Activated naive CD4-positive, alpha-beta T cell treated with Interleukin-2 at 50 U/mL for 16 hours (primary cell): ENCODE measurements around the gene PRMT6.
"Not testable (repeated sequence)": the region's sequence is repeated elsewhere in the genome, so short reads cannot be mapped to it uniquely, and the experiment has no call there.

Experiments
- DNase-seq: peaks from one replicate; pipeline ENCODE4 v3.0.0-alpha.2; 2020

The PRMT6 gene

DNA sequence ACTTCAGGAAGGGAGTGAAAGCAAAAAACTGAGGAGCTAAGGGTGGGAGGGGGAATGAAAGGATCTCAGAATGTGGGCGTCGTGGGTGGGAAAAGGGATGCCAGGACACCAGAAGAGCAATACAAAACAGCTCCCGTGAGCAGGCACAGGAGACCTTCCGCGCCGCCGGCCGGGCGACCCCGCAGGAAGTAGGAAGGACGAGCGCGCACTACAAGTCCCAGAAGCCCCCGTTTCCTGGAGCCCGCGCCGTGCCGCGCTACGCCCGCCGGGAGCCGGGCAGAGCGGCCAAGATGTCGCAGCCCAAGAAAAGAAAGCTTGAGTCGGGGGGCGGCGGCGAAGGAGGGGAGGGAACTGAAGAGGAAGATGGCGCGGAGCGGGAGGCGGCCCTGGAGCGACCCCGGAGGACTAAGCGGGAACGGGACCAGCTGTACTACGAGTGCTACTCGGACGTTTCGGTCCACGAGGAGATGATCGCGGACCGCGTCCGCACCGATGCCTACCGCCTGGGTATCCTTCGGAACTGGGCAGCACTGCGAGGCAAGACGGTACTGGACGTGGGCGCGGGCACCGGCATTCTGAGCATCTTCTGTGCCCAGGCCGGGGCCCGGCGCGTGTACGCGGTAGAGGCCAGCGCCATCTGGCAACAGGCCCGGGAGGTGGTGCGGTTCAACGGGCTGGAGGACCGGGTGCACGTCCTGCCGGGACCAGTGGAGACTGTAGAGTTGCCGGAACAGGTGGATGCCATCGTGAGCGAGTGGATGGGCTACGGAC is at the start of gene PRMT6:
Gene PRMT6 (plus strand): TSS at position 249 of the 771 bp plus-strand sequence. CDS start 42 bp downstream, at position 291.
- DNase-seq = peak; percentile 81

DNA sequence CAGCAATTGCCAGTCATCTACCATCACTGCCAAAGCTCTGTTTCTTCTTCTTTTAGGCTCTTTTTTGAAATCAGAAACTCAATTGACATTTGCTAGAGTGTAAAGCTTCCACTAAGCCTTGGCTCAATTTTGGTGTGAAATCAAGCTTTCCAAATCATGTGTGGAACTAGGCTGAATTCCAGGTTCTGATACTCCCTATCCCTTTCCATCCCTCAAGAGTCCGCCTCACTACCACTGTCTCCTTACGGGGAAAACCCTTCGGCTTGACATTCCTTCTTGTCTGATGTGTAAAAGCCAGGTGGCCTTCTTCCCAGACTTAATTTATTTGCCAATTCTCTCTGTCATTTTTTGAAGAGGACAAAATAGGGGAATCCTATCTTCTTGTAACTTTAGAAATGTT is 47.2 kb upstream of the PRMT6 start:
- no peak for DNase-seq

DNA sequence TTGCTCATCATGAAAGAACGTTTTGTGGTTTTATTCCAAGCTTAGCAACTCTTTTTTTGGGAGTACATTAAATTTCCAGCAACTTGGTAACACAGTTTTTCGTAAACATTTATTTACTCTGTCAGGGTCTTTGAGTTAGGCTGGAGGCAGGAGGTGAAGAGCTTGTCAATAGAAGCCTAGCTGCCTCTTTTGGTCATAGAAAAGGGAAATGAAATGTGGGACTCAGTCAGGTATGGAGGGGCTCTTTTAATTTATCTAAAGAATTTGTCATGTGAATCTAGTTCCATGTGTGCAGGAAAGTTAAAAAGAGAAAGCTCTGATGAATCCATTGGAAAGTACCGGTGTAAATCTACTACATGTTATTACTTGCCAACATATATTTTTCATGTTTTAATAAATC is 45.9 kb upstream of the PRMT6 start:
- DNase-seq = no peak

DNA sequence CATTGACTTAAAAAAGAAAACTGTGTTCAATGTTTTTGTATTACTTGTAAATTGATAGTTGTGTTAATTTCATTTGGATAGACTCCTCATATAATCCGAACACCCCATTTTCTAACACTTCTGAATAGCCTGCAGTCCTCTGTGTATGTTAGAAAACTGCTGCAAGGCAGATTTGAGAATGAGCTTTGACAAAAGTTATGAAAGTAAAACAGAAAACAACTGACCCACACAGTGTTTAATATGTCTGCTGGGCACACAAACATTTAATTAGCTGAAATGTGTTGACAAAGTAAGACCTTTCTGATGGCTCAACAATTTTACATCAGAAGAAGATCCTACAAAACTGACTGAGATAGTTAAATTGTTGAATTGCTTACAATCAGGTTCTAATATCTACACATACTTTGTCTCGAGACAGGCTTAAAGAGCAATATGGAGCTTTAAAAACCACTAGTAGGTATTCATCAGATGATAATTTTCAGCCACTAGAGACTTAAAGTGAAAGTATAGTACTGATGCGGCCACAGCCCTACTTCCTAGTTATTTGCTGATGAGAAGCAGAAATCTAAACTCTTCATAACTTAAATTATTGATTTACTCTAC is 40.0 kb upstream of the PRMT6 start:
- no peak for DNase-seq

DNA sequence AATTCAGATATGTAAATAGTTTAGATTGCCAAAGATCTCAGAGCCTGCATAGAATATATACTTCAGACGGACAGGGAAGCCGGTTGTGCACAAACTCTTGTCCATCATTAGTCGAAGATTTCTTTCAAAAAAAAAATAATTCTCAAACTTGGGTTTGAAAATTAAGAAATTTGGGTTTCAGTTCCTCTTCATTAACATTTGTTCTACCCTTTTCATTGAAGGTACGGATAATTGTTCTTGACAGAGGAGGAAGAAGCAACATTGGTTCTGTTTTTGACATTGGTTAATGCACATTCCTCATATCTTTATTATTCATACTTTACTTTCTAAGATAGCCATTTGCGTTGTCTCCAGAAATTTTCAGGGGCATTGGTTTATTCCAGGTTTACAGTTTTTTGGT is 38.0 kb upstream of the PRMT6 start:
- DNase-seq = no peak

DNA sequence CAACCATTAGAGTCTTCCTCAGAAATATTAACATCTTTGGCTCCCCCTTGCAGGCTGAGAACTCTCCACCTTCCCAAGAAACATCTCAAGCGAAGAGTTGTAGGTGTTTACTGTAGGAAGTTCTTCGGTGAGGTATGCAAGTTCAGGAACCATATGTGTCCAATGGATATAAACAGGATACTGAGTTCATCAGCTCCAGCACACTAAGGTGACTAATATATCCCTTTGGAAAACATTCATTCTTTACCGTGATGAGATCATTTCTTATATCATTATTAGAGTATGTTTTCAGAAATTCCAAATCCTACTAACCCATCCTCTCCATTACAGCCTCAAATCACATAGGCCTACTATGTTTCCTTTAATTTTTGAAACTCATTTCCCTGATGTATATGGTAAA is 37.3 kb upstream of the PRMT6 start:
- no peak for DNase-seq

DNA sequence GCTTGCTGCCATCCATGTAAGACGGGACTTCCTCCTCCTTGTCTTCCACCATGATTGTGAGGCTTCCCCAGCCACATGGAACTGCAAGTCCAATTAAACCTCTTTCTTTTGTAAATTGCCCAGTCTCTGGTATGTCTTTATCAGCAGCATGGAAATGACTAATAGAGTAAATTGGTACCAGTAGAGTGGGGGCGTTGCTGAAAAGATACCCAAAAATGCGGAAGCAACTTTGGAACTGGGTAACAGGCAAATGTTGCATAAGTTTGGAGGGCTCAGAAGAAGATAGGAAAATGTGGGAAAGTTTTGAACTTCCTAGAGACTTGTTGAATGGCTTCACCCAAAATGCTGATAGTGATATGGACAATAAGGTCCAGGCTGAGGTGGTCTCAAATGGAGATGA is 17.6 kb upstream of the PRMT6 start:
- DNase-seq = not testable (repeated sequence)

DNA sequence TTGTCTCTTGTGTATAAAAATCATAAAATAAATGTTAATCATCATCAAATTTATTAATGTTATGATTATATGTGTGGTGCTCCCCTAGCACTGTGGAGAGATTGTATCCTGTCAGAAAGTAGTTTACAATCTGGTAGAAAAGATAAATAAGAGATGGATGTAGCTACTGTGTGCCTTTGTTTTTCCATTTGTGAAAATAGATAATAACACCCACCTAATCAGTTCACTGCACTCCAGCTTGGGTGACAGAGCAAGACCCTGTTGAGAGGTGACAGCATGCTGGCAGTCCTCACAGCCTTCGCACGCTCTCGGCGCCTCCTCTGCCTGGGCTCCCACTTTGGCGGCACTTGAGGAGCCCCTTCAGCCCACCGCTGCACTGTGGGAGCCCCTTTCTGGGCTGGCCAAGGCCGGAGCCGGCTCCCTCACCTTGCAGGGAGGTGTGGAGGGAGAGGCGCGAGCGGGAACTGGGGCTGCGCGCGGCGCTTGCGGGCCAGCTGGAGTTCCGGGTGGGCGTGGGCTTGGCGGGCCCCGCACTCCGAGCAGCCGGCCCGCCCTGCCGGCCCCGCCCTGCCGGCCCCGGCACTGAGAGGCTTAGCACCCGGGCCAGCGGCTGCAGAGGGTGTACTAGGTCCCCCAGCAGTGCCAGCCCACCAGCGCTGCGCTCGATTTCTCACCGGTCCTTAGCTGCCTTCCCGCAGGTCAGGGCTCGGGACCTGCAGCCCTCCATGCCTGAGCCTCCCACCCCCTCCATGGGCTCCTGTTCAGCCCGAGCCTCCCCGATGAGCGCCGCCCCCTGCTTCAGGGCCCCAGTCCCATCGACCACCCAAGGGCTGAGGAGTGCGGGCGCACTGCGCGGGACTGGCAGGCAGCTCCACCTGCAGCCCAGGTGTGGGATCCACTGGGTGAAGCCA is 11.9 kb upstream of the PRMT6 start:
- DNase-seq = not testable (repeated sequence)

DNA sequence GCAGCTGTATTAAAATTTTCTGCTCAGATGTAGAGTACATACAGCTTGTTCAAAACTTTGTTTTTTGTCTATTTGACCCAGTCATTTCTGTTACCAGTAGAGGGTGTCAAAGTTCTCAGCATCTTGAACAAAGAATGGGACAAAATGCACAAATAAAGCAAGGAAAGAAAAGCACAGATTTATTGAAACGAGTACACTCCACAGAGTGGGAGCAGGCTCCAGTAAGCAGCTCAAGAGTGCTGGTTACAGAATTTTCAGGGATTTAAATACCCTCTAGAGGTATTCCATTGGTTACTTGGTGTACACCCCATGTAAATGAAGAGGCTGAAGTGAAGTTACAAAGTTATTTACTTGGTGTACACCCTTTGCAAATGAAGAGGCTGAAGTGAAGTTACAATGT is 8.9 kb upstream of the PRMT6 start:
- DNase-seq = no peak

DNA sequence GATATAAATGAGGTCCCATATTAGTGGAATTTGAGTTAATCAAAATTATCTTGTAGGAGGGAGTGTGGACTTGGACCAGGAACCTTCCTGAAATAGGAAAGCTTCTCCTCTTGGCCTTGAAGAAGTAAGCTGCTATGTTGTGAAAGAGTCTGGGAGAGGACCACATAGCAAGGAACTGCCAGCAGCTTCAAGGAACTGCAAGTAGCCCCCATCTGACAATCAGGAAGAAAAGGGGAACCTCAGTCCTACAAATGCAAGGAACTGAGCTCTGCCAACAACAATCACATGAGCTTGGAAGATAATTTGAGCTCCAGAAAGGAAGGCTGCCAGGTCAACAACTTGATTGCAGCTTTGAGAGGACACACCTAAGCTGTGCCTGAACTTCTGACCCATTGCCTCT is 8.2 kb upstream of the PRMT6 start:
- DNase-seq = no peak

DNA sequence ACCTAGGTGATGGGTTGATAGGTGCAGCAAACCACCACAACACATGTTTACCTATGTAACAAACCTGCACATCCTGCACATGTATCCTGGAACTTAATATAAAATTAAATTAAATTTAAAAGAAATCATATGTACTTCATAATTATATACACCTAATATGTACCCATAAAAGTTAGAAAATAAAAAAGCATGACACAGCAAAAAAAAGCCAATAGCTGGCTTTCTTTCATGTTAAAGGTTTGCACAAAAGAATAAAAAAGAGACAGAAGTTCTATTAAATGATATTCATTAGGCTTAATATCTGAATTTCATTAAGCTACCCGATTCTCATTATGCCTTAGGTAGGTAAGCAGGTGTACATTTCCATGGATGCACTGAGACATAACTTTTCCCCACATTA is 5.2 kb upstream of the PRMT6 start:
- no peak for DNase-seq

DNA sequence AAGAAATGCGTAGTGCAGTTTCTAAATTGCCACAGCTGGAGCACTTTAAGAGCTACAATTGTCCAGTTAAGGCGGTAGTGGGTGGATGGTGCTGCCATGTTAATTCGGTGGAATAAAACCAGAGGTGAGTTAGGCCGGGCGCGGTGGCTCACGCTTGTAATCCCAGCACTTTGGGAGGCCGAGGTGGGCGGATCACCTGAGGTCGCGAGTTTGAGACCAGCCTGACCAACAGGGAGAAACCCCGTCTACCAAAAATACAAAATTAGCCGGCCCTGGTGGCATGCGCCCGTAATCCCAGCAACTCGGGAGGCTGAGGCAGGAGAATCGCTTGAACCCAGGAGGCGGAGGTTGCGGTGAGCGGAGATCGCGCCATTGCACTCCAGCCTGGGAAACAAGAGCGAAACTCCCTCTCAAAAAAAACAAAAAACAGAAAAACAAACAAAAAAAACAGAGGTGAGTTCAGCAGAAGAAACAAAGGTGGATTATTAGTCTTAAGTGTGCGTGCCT is 502 bp upstream of the PRMT6 start:
- not testable (repeated sequence) for DNase-seq

DNA sequence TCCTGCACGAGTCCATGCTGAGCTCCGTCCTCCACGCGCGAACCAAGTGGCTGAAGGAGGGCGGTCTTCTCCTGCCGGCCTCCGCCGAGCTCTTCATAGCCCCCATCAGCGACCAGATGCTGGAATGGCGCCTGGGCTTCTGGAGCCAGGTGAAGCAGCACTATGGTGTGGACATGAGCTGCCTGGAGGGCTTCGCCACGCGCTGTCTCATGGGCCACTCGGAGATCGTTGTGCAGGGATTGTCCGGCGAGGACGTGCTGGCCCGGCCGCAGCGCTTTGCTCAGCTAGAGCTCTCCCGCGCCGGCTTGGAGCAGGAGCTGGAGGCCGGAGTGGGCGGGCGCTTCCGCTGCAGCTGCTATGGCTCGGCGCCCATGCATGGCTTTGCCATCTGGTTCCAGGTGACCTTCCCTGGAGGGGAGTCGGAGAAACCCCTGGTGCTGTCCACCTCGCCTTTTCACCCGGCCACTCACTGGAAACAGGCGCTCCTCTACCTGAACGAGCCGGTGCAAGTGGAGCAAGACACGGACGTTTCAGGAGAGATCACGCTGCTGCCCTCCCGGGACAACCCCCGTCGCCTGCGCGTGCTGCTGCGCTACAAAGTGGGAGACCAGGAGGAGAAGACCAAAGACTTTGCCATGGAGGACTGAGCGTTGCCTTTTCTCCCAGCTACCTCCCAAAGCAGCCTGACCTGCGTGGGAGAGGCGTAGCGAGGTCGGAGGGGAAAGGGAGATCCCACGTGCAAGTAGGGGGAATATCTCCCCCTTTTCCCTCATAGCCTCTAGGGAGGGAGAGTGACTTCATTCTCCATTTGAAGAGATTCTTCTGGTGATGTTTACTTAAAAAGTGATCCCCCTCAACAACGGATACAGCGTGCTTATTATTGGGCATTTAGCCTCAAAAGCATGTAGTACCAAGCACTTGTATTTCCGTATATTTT is 991 bp downstream of the PRMT6 start:
- peak; percentile 47 for DNase-seq

DNA sequence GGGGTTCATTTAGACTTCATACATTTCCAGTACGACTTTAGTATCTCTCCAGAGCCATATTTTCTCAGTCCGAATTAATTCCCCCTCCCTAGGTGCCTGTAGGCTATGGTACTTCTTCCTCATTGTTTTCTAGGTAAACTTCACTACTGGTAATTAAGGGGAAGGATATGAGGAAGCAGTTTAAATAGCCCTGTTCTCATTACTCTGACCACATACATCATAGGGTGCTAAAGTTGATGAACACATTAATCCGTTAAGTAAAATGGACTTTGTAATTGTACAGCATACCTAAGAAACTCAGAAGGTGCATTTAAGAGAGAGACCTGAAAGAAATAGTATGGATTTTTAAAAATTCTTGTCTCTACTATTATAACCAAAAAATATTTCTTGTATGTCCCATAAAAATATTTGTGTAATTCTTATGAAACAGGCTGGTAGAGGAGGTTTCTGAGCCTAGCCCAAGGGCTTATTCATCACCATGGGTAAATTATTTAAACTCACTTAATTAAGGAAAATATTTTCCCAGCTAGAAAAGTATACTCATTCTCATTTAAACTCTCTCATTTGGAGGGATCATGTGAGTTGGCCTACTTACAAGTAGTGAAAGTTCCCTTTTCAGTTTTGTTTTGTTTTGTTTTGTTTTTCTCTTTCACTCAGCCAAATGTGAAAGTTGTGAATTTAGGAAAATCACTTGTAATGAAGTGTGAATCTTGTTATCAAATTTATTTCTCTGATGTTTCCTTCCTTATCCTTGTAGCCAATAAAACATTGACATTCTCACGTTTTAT is 2.0 kb downstream of the PRMT6 start:
- no peak for DNase-seq

DNA sequence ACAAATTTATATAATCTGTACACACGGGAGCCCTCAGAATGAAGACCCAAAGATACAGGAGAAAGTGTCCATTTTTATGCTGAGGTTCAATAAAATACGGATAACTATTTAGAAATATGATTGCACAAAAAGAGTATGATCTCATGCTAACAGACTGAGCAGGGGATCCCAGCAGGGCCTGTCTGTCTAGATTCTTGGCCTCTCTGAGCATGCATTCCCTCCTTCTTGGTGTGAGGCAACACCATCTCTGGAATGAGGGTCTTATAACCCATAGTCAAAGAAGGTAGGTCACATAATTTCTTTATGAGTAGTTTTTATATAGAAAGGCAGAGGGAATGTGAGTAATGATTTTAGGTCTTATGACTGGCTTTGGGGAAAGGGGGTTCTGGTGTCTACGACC is 5.4 kb downstream of the PRMT6 start:
- no peak for DNase-seq

DNA sequence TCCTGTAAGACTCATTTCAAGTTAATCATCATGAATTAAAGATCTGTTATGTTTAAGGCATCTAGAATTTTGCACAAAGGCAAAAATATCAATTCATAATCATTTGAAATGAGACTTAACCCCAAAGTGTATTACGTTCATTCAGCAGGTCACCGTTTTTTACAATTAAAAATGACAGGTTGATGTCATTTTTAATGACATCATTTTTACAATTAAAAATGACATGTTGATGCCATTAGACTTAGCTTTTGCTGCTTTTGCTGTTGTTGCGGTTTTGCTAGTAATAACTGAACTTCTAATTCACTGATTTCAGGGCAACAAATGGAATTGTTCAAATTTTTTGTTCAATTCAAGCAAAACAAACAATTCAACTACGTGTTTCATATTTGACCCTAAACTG is 17.0 kb downstream of the PRMT6 start:
- no peak for DNase-seq

DNA sequence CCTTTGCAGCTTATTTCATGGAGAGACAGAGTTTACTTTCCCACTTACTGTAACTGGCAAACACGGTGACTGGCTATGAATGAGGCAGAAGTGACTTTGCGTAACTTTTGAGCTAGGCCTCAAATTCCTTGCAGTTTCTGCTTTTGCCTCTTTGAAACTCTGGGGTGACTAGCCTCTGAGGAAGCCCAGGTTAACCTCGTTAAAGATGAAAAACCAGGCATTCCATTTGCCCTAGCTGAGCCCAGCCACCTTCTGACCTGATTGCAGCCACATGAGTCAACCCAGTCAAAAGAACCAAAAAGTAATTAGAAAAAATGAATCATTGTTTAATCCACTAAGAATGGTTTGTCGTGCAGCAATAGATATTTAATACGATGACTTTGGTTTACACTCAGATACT is 20.4 kb downstream of the PRMT6 start:
- no peak for DNase-seq

DNA sequence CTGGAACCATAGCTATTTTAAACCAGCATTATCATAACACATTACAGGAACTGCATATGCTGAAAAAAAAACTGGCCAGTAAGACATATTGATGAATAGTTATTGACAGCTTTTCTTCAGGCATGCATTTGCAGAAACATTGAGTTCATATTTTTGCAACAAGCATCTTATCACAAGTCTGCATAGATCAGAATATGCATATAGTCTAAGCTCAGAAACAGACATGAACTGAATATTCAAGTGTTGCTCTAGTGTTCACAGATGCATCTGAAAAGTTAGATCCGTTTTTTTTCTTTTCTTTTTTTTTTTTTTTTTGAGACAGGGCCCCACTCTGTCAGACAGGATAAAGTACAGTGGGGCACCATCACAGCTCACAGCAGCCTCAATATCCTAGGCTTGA is 22.8 kb downstream of the PRMT6 start:
- DNase-seq = no peak

DNA sequence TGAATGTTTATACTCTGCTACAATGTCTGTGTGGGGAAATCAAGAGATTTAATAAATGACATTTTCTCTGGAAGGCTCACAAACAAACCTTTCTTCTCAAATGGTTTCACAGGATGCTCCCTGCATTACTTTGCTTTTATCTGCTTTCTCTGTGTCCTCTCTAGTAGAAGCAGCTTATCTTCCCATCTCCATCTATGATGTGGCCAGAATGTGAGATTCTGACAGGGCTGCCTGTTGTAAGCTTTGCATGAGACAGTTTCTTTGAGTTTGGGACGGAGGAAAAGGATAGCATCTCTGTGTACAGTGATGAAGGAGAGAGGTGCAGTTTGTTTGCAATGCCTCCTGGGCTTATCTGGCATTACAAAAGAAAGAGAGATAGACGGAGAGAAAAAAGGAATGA is 24.6 kb downstream of the PRMT6 start:
- DNase-seq = no peak

DNA sequence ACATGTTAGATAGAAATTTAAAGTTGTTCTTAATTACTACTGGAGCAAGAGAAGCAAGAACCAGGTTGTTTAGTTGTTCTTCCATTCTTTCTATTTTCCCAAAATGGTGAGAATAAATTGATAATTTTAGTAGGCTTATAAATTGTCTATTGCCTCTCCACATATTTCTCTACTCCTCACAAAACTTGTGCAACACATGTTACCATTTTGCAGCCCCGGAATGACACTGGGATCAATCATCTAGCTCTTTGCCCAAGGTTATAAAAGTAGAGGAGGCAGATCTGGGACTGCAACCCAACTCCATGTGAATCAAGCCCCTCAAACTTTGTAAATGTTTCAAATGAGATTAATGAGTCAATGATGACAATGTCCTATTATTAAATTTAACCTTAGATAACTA is 34.9 kb downstream of the PRMT6 start:
- DNase-seq = no peak

DNA sequence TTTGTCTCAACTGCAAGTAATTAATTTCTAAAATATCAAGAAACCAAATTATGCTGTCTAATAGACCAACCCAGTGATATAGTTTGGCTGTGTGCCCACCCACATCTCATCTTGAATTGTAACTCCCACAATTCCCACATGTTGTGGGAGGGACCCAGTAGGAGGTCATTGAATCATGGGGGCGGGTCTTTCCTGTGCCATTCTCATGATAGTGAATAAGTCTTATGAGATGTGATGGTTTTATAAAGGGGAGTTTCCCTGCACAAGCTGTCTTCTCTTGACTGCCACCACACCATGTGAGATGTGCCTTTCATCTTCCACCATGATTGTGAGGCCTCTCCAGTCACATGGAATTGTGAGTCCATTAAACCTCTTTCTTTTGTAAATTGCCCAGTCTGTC is 36.9 kb downstream of the PRMT6 start:
- not testable (repeated sequence) for DNase-seq

DNA sequence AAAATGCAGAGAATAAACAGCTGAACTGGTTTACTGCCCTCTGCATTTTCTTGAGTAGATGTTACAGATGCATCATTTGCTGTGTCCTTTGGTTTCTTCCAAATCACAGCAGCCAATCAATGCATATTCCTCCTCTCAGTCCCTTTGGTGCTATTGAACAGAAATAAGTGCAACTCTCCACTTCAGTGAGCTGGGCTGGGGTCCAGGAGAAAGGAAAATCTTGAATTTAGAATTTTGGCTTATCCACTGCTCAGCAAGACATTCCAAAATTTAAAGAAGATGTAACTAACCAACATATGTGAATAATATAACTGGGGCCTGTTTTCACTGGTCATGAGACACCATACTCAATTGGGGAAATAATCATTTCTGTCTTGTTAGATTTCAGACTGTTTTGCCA is 39.2 kb downstream of the PRMT6 start:
- no peak for DNase-seq
